LHCN-M2 (cell line): Measurements from ENCODE around the gene LDAH. TPM values are rescaled to one million over a fixed set of nuclear protein-coding genes. Genes with fewer than 3 reads are reported as not detected.

Experiments
- DNase-seq: peaks from one replicate; pipeline ENCODE4 v3.0.0-alpha.2; 2012; ENCODE audit warnings: low read depth
- total RNA-seq: library from RNA; depleted of rRNA; stranded (reverse); fragments of >200 nt; gene quantifications from 2 replicates; pipeline ENCODE4 v1.2.3, GENCODE V29; 2014

The LDAH gene
- total RNA-seq, 1 experiment from 2014 or later: 24.3 TPM

- no peak for DNase-seq
Measured at GRCh38 chr2:20652673-20653575, 170.0 kb downstream of the LDAH start.

- no peak for DNase-seq
Measured at GRCh38 chr2:20652141-20652540, 170.8 kb downstream of the LDAH start.

GRCh38 chr2:20651731-20652099 is 171.2 kb downstream of the LDAH start:
- no peak for DNase-seq

GRCh38 chr2:20650877-20651730 is 171.8 kb downstream of the LDAH start, which contains the start of gene HS1BP3:
Gene HS1BP3 (minus strand): TSS chr2:20651098. CDS start chr2:20651063, 35 bp downstream.
- DNase-seq: peak; percentile 69

GRCh38 chr2:20650393-20650876 is 172.5 kb downstream of the LDAH start:
- peak; percentile 36 for DNase-seq

- DNase-seq: no peak
Measured at GRCh38 chr2:20649976-20650375, 172.9 kb downstream of the LDAH start.

GRCh38 chr2:20649576-20649975 is 173.3 kb downstream of the LDAH start:
- no peak for DNase-seq

GRCh38 chr2:20648831-20649230 is 174.1 kb downstream of the LDAH start:
- no peak for DNase-seq

GRCh38 chr2:20648206-20648605 is 174.7 kb downstream of the LDAH start:
- no peak for DNase-seq

- peak; percentile 45 for DNase-seq
Measured at GRCh38 chr2:20647738-20648137, 175.2 kb downstream of the LDAH start.

GRCh38 chr2:20647211-20647610 is 175.7 kb downstream of the LDAH start:
- DNase-seq: no peak

- DNase-seq: no peak
Measured at GRCh38 chr2:20646446-20646845, 176.5 kb downstream of the LDAH start.

- no peak for DNase-seq
Measured at GRCh38 chr2:20645761-20646160, 177.1 kb downstream of the LDAH start.

GRCh38 chr2:20645301-20645701 is 177.6 kb downstream of the LDAH start:
- DNase-seq: no peak

- no peak for DNase-seq
Measured at GRCh38 chr2:20643826-20644225, 179.1 kb downstream of the LDAH start.

- no peak for DNase-seq
Measured at GRCh38 chr2:20643060-20643459, 179.8 kb downstream of the LDAH start.

GRCh38 chr2:20642055-20642971 is 180.6 kb downstream of the LDAH start:
- peak; percentile 59 for DNase-seq

- no peak for DNase-seq
Measured at GRCh38 chr2:20641123-20641985, 181.5 kb downstream of the LDAH start.

- no peak for DNase-seq
Measured at GRCh38 chr2:20640411-20641122, 182.3 kb downstream of the LDAH start.
